Gastroesophageal sphincter (tissue), 3 donors: ENCODE data around the gene HSPBP1.

Experiments
- CTCF ChIP-seq, 4 experiments: fragments of 200-600 bp in 2 of 4; fragments of 450-650 bp in 2 of 4; sonication (generic) in 1 of 4; IDR thresholded peaks; one replicate each; pipeline ENCODE4 v1.5.1; 2017 to 2019; ENCODE audit warnings: antibody characterized with exemption in 4 of 4, mild to moderate bottlenecking in 2 of 4, moderate library complexity in 2 of 4
- EP300 ChIP-seq: sonication (generic); formaldehyde crosslinking; IDR thresholded peaks from one replicate; pipeline ENCODE4 v1.6.1; 2017; ENCODE audit warnings: antibody characterized with exemption, mild to moderate bottlenecking
- POLR2A ChIP-seq, 2 donors: fragments of 450-650 bp; IDR thresholded peaks; one replicate each; pipeline ENCODE4 v1.6.1; 2017; ENCODE audit warnings: antibody characterized with exemption in 2 of 2, mild to moderate bottlenecking in 2 of 2, moderate library complexity in 1 of 2

- no peak for TF ChIP-seq CTCF (IDR thresholded peaks at IDR 0.05)
- TF ChIP-seq POLR2A (IDR thresholded peaks at IDR 0.05) = no peak
- TF ChIP-seq EP300 = no peak
These were observed 22.4 kb upstream of the HSPBP1 start for GRCh38 chr19:55302318-55302703.
